ENCODE measurements around the gene NRP1. TPM values are rescaled to one million over a fixed set of nuclear protein-coding genes. Genes with fewer than 3 reads are reported as not detected.
"Not testable (repeated sequence)": the region's sequence is repeated elsewhere in the genome, so short reads cannot be mapped to it uniquely, and the experiment has no call there.

The NRP1 gene
- total and polyA plus RNA-seq, 2 of the 8 experiments (the other 6 are each of a cell fraction or from before 2014, with no cell fraction given), result 1.2 to 2.1 TPM

DNA sequence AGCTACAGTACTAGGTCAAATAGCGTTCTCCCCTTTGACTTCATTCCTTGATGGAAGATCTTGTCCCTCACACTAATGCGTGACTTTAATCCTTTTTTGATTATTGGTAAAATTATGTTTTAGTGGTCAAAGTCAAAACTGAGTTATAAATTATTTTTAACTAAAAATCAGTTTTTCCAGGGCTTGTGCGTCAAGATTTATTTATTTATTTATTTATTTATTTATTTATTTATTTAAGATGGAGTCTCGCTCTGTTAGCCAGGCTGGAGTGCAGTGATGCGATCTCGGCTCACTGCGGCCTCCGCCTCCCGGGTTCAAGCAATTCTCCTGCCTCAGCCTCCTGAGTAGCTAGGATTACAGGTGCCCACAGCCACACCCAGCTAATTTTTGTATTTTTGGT lies 112.2 kb downstream of the NRP1 start:
- H2BK120ac ChIP-seq (replicated peaks; ENCODE audit: low read depth, low read length); H3K79me2 ChIP-seq (ENCODE audit: control insufficient read depth in 1 of 2, insufficient read depth in 2 of 2, low read length in 2 of 2); H3K4me3 ChIP-seq (ENCODE audit: extremely low read depth in 1 of 4, insufficient read depth in 2 of 4, low read depth in 3 of 4, low read length in 4 of 4); H4K20me1 ChIP-seq (replicated peaks in 1 of 2; ENCODE audit: control insufficient read depth in 1 of 2, insufficient read depth in 2 of 2, low read length in 2 of 2); H4K5ac ChIP-seq (ENCODE audit: insufficient read length, low read depth, low read length); H2BK15ac ChIP-seq (ENCODE audit: low read length); FAIRE-seq; H3K4me1 ChIP-seq (replicated peaks in 1 of 4; ENCODE audit: control insufficient read depth in 3 of 4, insufficient read depth in 4 of 4, low read length in 3 of 4); H4K91ac ChIP-seq (replicated peaks; ENCODE audit: insufficient read length, low read length); CTCF ChIA-PET (ENCODE audit: partially characterized antibody); H3K14ac ChIP-seq (ENCODE audit: insufficient read length); H2BK5ac ChIP-seq (ENCODE audit: low read depth, low read length); H2AK5ac ChIP-seq (ENCODE audit: low read depth, low read length); H3K36me3 ChIP-seq (ENCODE audit: control insufficient read depth in 2 of 4, insufficient read depth in 4 of 4, low read length in 3 of 4); H3K18ac ChIP-seq (ENCODE audit: extremely low read depth, low read length); H3K9me3 ChIP-seq (ENCODE audit: insufficient read depth in 2 of 2, low read depth in 1 of 2, low read length in 1 of 2); POLR2A ChIA-PET (ENCODE audit: partially characterized antibody); H3K27me3 ChIP-seq (replicated peaks in 1 of 4; ENCODE audit: control insufficient read depth in 3 of 4, extremely low read depth in 1 of 4, insufficient read depth in 3 of 4, low read length in 3 of 4); H3K9ac ChIP-seq (replicated peaks in 1 of 4; ENCODE audit: extremely low read depth in 1 of 4, low read depth in 3 of 4, low read length in 3 of 4); H3K56ac ChIP-seq (replicated peaks; ENCODE audit: insufficient read length, low read depth, low read length); DNase-seq (ENCODE audit: low read depth in 1 of 2, low spot score in 2 of 2); H3K4me2 ChIP-seq (ENCODE audit: insufficient read depth in 1 of 2, low read depth in 2 of 2, low read length in 2 of 2); H3K23ac ChIP-seq (ENCODE audit: insufficient read length); H2BK12ac ChIP-seq (ENCODE audit: low read depth, low read length); H3K79me1 ChIP-seq (ENCODE audit: low read depth, low read length); H3K23me2 ChIP-seq (ENCODE audit: low read depth, low read length); H4K8ac ChIP-seq (ENCODE audit: extremely low read depth, insufficient read depth, low read length); H2BK20ac ChIP-seq (ENCODE audit: low read length); H2AFZ ChIP-seq (ENCODE audit: low read length); H3K27ac ChIP-seq (ENCODE audit: low read depth, low read length); H3K4ac ChIP-seq (replicated peaks; ENCODE audit: insufficient read length, low read depth, low read length): not testable (repeated sequence)
- WGBS, 2 experiments (ENCODE audit: extremely low coverage in 1 of 2, insufficient coverage in 1 of 2, insufficient read length in 1 of 2, insufficient replicate concordance in 2 of 2, low coverage in 1 of 2, low lambda C conversion rate in 2 of 2, missing lambda C conversion rate in 1 of 2), result 85% methylated on average over 9 of the region's 9 CpGs; no CpG with 5 or more reads in 1 of the 2 experiments
